ENCODE measurements around the gene NDUFAF2. TPM values are rescaled to one million over a fixed set of nuclear protein-coding genes. Genes with fewer than 3 reads are reported as not detected.

Gene NDUFAF2
- total and polyA plus RNA-seq, 2 of the 13 experiments (the other 11 are each of a cell fraction or from before 2014, with no cell fraction given): 34.0 to 78.4 TPM

- 99% methylated on average over 4 of the region's 4 CpGs for WGBS (ENCODE audit: low lambda C conversion rate)
- H3K4me2 ChIP-seq (ENCODE audit: low read depth, low read length): no peak overlapping the region
- H4K20me1 ChIP-seq (ENCODE audit: insufficient read depth, low read length): no peaks in the 10 kb centered on the region
- H3K27me3 ChIP-seq (ENCODE audit: control insufficient read depth in 1 of 2, insufficient read depth in 2 of 2, low read length in 2 of 2): no peaks in the 10 kb centered on the region
- H3K27ac ChIP-seq (ENCODE audit: extremely low read length, insufficient read depth, low read length): no peak overlapping the region
- no peak overlapping the region for H2AFZ ChIP-seq (ENCODE audit: low read length)
- intact Hi-C loops (cut with micrococcal nuclease; ENCODE audit: unreplicated experiment): no loop called here
- in situ Hi-C loops (cut with HindIII; ENCODE audit: extremely low pct_ligation_motif_present, low pct_unique_long_range_greater_than_20kb): no loop called here
- no peak for ATAC-seq
- DNase-seq (ENCODE audit: low spot score): no peak
- H3K9me3 ChIP-seq (ENCODE audit: low read length): no peaks in the 10 kb centered on the region
- no peak overlapping the region for H3K9ac ChIP-seq (ENCODE audit: insufficient read depth, low read depth, low read length)
- FAIRE-seq: no peak
- no peak for TF ChIP-seq NCOA2 (CRISPR knock-in tag; IDR thresholded peaks at IDR 0.05)
- no peak for TF ChIP-seq HNRNPK (IDR thresholded peaks at IDR 0.05; ENCODE audit: low read depth, low read length, poor library complexity, severe bottlenecking)
- TF ChIP-seq ZNF569 (CRISPR knock-in tag; IDR thresholded peaks at IDR 0.05; ENCODE audit: borderline replicate concordance): no peak
- no peak for TF ChIP-seq KDM6A (CRISPR knock-in tag; IDR thresholded peaks at IDR 0.05; ENCODE audit: low read depth)
- no peak for TF ChIP-seq KDM5A (IDR thresholded peaks at IDR 0.05; ENCODE audit: borderline replicate concordance, low read length)
- TF ChIP-seq, protein P1, sequence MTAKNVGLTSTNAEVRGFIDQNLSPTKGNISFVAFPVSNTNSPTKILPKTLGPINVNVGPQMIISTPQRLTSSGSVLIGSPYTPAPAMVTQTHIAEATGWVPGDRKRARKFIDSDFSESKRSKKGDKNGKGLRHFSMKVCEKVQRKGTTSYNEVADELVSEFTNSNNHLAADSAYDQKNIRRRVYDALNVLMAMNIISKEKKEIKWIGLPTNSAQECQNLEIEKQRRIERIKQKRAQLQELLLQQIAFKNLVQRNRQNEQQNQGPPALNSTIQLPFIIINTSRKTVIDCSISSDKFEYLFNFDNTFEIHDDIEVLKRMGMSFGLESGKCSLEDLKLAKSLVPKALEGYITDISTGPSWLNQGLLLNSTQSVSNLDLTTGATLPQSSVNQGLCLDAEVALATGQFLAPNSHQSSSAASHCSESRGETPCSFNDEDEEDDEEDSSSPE (CRISPR knock-in tag; IDR thresholded peaks at IDR 0.05): no peak
- no peak for TF ChIP-seq ZNF432 (CRISPR knock-in tag; IDR thresholded peaks at IDR 0.05; ENCODE audit: borderline replicate concordance)
- TF ChIP-seq ZNF10 (CRISPR knock-in tag; IDR thresholded peaks at IDR 0.05; ENCODE audit: borderline replicate concordance, low read depth): no peak
- no peak for TF ChIP-seq ZNF577 (CRISPR knock-in tag; IDR thresholded peaks at IDR 0.05; ENCODE audit: borderline replicate concordance, low read depth)
- TF ChIP-seq PHF21A (CRISPR knock-in tag; IDR thresholded peaks at IDR 0.05): no peak
- no peak for TF ChIP-seq ISL2 (CRISPR knock-in tag; IDR thresholded peaks at IDR 0.05)
- TF ChIP-seq, protein P2, sequence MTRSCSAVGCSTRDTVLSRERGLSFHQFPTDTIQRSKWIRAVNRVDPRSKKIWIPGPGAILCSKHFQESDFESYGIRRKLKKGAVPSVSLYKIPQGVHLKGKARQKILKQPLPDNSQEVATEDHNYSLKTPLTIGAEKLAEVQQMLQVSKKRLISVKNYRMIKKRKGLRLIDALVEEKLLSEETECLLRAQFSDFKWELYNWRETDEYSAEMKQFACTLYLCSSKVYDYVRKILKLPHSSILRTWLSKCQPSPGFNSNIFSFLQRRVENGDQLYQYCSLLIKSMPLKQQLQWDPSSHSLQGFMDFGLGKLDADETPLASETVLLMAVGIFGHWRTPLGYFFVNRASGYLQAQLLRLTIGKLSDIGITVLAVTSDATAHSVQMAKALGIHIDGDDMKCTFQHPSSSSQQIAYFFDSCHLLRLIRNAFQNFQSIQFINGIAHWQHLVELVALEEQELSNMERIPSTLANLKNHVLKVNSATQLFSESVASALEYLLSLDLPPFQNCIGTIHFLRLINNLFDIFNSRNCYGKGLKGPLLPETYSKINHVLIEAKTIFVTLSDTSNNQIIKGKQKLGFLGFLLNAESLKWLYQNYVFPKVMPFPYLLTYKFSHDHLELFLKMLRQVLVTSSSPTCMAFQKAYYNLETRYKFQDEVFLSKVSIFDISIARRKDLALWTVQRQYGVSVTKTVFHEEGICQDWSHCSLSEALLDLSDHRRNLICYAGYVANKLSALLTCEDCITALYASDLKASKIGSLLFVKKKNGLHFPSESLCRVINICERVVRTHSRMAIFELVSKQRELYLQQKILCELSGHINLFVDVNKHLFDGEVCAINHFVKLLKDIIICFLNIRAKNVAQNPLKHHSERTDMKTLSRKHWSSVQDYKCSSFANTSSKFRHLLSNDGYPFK (CRISPR knock-in tag; IDR thresholded peaks at IDR 0.05; ENCODE audit: borderline replicate concordance): no peak
- no peak for TF ChIP-seq HCFC1 (IDR thresholded peaks at IDR 0.05; ENCODE audit: low read depth, low read length)
- no peak for TF ChIP-seq ZMAT3 (CRISPR knock-in tag; conservative IDR thresholded peaks at IDR 0.05)
- no peak for TF ChIP-seq FOXK2 (IDR thresholded peaks at IDR 0.05)
- no peak for TF ChIP-seq ZNF598 (CRISPR knock-in tag; IDR thresholded peaks at IDR 0.05; ENCODE audit: borderline replicate concordance)
- no peak for TF ChIP-seq BRF2 (CRISPR knock-in tag; IDR thresholded peaks at IDR 0.05)
- TF ChIP-seq, protein P3, sequence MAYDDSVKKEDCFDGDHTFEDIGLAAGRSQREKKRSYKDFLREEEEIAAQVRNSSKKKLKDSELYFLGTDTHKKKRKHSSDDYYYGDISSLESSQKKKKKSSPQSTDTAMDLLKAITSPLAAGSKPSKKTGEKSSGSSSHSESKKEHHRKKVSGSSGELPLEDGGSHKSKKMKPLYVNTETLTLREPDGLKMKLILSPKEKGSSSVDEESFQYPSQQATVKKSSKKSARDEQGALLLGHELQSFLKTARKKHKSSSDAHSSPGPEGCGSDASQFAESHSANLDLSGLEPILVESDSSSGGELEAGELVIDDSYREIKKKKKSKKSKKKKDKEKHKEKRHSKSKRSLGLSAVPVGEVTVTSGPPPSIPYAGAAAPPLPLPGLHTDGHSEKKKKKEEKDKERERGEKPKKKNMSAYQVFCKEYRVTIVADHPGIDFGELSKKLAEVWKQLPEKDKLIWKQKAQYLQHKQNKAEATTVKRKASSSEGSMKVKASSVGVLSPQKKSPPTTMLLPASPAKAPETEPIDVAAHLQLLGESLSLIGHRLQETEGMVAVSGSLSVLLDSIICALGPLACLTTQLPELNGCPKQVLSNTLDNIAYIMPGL (CRISPR knock-in tag; IDR thresholded peaks at IDR 0.05; ENCODE audit: borderline replicate concordance in 1 of 2, low read depth in 1 of 2): no peak
- TF ChIP-seq HNRNPH1 (optimal IDR thresholded peaks at IDR 0.05; ENCODE audit: low read depth, low read length): no peak
- TF ChIP-seq RBAK (CRISPR knock-in tag; IDR thresholded peaks at IDR 0.05): no peak
- no peaks in the 10 kb centered on the region for H3K4me1 ChIP-seq (ENCODE audit: insufficient read depth, low read length)
- no peaks in the 10 kb centered on the region for H3K36me3 ChIP-seq (replicated peaks in 1 of 2; ENCODE audit: control insufficient read depth in 1 of 2, insufficient read depth in 2 of 2, low read length in 2 of 2)
- ChIA-PET POLR2A (no interaction called here), CTCF (ENCODE audit: low intra/inter-chr PET ratio, low total read pairs) (no interaction called here)
- no peak overlapping the region for H3K4me3 ChIP-seq (replicated peaks in 1 of 3; ENCODE audit: insufficient read depth in 1 of 3, low read depth in 2 of 3, low read length in 3 of 3)
- no peaks in the 10 kb centered on the region for H3K79me2 ChIP-seq (ENCODE audit: insufficient read depth, low read length)
- no TSS peak for BruUV-seq (replicated peaks)
These were observed 194.9 kb downstream of the NDUFAF2 start for GRCh38 chr5:61139931-61140330.
